NB4 (cell line): ENCODE measurements around the gene ARHGAP21.

Source experiments
- MYC ChIP-seq: IDR thresholded peaks from 2 replicates; pipeline ENCODE4 v1.6.1; 2011; ENCODE audit warnings: low read depth, low read length
- POLR2A ChIP-seq: IDR thresholded peaks from 2 replicates; pipeline ENCODE4 v1.6.1; 2011; ENCODE audit warnings: mild to moderate bottlenecking; ENCODE audit not compliant: insufficient read length; ENCODE audit errors: extremely low read depth
- TF ChIP-seq, protein P1 (sequence below): IDR thresholded peaks from one replicate; pipeline ENCODE4 v1.5.1; 2012; ENCODE audit warnings: low read depth, low read length
- TF ChIP-seq, protein P2 (sequence below): IDR thresholded peaks from 2 replicates; pipeline ENCODE4 v1.6.1; 2011; ENCODE audit warnings: low read depth, low read length

DNA sequence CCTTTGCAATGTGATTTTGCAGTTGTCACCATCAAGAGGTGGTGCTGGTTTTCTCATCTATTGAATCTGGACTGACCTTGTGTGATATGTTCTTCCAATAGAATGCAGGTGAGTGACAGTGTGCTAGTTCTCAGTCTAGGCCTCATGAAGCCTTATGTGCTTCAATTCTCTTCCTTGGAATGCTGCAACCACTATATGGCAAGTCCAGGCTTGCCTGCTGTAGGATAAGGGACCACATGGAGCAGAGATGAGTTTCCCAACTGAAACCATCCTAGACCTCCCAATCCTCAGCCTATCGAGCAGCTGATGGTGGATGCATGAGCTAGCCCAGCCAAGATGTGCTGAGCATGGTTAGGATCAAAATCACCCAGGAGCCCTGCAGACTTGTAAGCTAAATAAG, 32.6 kb upstream of the ARHGAP21 start:
- TF ChIP-seq POLR2A = no peak
- TF ChIP-seq, protein P1, sequence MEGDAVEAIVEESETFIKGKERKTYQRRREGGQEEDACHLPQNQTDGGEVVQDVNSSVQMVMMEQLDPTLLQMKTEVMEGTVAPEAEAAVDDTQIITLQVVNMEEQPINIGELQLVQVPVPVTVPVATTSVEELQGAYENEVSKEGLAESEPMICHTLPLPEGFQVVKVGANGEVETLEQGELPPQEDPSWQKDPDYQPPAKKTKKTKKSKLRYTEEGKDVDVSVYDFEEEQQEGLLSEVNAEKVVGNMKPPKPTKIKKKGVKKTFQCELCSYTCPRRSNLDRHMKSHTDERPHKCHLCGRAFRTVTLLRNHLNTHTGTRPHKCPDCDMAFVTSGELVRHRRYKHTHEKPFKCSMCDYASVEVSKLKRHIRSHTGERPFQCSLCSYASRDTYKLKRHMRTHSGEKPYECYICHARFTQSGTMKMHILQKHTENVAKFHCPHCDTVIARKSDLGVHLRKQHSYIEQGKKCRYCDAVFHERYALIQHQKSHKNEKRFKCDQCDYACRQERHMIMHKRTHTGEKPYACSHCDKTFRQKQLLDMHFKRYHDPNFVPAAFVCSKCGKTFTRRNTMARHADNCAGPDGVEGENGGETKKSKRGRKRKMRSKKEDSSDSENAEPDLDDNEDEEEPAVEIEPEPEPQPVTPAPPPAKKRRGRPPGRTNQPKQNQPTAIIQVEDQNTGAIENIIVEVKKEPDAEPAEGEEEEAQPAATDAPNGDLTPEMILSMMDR = no peak
- TF ChIP-seq, protein P2, sequence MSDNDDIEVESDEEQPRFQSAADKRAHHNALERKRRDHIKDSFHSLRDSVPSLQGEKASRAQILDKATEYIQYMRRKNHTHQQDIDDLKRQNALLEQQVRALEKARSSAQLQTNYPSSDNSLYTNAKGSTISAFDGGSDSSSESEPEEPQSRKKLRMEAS = no peak
- no peak for TF ChIP-seq MYC
